ENCODE data around the gene POLE. TPM values are rescaled to one million over a fixed set of nuclear protein-coding genes. Genes with fewer than 3 reads are reported as not detected.

Gene POLE
- total and polyA plus RNA-seq, 2 experiments from 2014 or later = 19.3 to 46.1 TPM

GRCh38 chr12:132581348-132582057, 105.6 kb downstream of the POLE start:
- H3K36me3 ChIP-seq = peaks cover 13% of the 10 kb centered on the region
- H3K9me3 ChIP-seq (ENCODE audit: low read depth) = no peaks in the 10 kb centered on the region
- no peaks in the 10 kb centered on the region for H3K4me1 ChIP-seq (ENCODE audit: low read depth)
- TF ChIP-seq CTCF (IDR thresholded peaks at IDR 0.05; ENCODE audit: low read depth, low read length) = no peak
- peaks cover 57% of the 10 kb centered on the region for H3K27me3 ChIP-seq
- DNase-seq (ENCODE audit: low read depth in 1 of 2, low spot score in 1 of 2) = no peak
- H3K4me3 ChIP-seq = no peak overlapping the region
- no peak overlapping the region for H3K27ac ChIP-seq

DNA sequence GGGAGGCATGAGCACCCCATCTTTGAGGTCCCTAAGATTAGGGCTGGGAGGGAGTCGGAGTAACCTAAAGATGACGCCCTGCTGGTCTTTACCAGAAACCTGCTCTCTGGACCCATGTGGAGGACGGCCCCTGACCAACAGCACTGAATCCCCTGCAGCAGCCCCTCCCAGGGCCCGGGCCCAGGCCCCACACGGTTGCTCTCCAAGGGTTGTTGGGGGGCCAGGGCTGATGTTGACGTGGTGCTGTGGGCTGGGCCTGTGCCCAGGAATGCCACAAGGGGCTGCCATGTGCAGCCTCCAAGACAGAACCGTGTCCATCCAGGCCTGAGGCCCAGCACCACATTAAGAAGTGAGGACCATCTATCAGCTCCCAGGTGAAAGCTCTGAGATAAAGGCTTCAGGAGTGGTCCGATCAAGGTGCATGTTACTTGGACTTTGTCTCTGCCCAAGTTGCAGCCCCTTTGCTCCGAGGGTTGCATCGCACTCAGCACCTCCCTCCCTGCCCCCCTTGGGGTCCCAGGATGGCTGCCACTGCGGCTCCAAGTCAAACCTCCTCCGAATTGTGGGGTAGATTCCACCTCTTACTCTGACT, 106.3 kb downstream of the POLE start:
- no peaks in the 10 kb centered on the region for H3K4me1 ChIP-seq (ENCODE audit: low read depth)
- no peak for TF ChIP-seq CTCF (IDR thresholded peaks at IDR 0.05; ENCODE audit: low read depth, low read length)
- H3K36me3 ChIP-seq = peaks cover 15% of the 10 kb centered on the region
- peaks cover 50% of the 10 kb centered on the region for H3K27me3 ChIP-seq
- no peaks in the 10 kb centered on the region for H3K9me3 ChIP-seq (ENCODE audit: low read depth)
- no peak for DNase-seq (ENCODE audit: low read depth in 1 of 2, low spot score in 1 of 2)
- no peak overlapping the region for H3K4me3 ChIP-seq
- no peak overlapping the region for H3K27ac ChIP-seq

- no peak for TF ChIP-seq CTCF (IDR thresholded peaks at IDR 0.05; ENCODE audit: low read depth, low read length)
- DNase-seq (ENCODE audit: low read depth in 1 of 2, low spot score in 1 of 2) = no peak
- no peaks in the 10 kb centered on the region for H3K9me3 ChIP-seq (ENCODE audit: low read depth)
- H3K4me3 ChIP-seq = no peak overlapping the region
- no peak overlapping the region for H3K27ac ChIP-seq
- no peaks in the 10 kb centered on the region for H3K4me1 ChIP-seq (ENCODE audit: low read depth)
- peaks cover 16% of the 10 kb centered on the region for H3K36me3 ChIP-seq
- H3K27me3 ChIP-seq = peaks cover 39% of the 10 kb centered on the region
Measured at GRCh38 chr12:132579744-132580143, 107.4 kb downstream of the POLE start.

GRCh38 chr12:132578826-132579225, 108.3 kb downstream of the POLE start:
- Histone ChIP-seq H3K27ac (no peak overlapping the region), H3K9me3 (ENCODE audit: low read depth) (no peaks in the 10 kb centered on the region), H3K4me3 (no peak overlapping the region), H3K4me1 (ENCODE audit: low read depth) (no peaks in the 10 kb centered on the region), H3K36me3 (peaks cover 22% of the 10 kb centered on the region), H3K27me3 (peaks cover 30% of the 10 kb centered on the region)
- no peak for DNase-seq (ENCODE audit: low read depth in 1 of 2, low spot score in 1 of 2)
- no peak for TF ChIP-seq CTCF (IDR thresholded peaks at IDR 0.05; ENCODE audit: low read depth, low read length)

- H3K27ac ChIP-seq = no peak overlapping the region
- peaks cover 22% of the 10 kb centered on the region for H3K36me3 ChIP-seq
Measured at GRCh38 chr12:132578118-132578517, 109.0 kb downstream of the POLE start.

More at GRCh38 chr12:132578118-132578517, 109.0 kb downstream of the POLE start:
- no peak for DNase-seq (ENCODE audit: low read depth in 1 of 2, low spot score in 1 of 2)
- no peaks in the 10 kb centered on the region for H3K9me3 ChIP-seq (ENCODE audit: low read depth)
- peaks cover 23% of the 10 kb centered on the region for H3K27me3 ChIP-seq
- H3K4me1 ChIP-seq (ENCODE audit: low read depth) = no peaks in the 10 kb centered on the region
- no peak for TF ChIP-seq CTCF (IDR thresholded peaks at IDR 0.05; ENCODE audit: low read depth, low read length)
- H3K4me3 ChIP-seq = no peak overlapping the region

Data from cardiac muscle cell (in vitro differentiated cells and primary cell).